ENCODE results near the gene GJD4.

The GJD4 gene

GRCh38 chr10:35606430-35606829 is 1.3 kb downstream of the GJD4 start:
- Histone ChIP-seq H3K9ac (ENCODE audit: low read length) (no peak overlapping the region), H3K27ac (ENCODE audit: low read depth, low read length, poor library complexity, severe bottlenecking) (no peak overlapping the region), H2AFZ (ENCODE audit: low read length) (no peak overlapping the region), H3K27me3 (ENCODE audit: insufficient read depth, low read length) (no peaks in the 10 kb centered on the region), H3K9me3 (ENCODE audit: low read length) (no peaks in the 10 kb centered on the region), H3K4me2 (ENCODE audit: low read length) (no peak overlapping the region), H3K36me3 (ENCODE audit: insufficient read depth, low read length) (no peaks in the 10 kb centered on the region), H4K20me1 (ENCODE audit: insufficient read depth, low read length) (no peaks in the 10 kb centered on the region), H3K9me2 (ENCODE audit: low read depth, low read length) (no peaks in the 10 kb centered on the region), H3K4me1 (ENCODE audit: insufficient read depth, low read length, severe bottlenecking) (no peaks in the 10 kb centered on the region), H3K4me3 (ENCODE audit: low read depth, low read length, poor library complexity, severe bottlenecking) (no peak overlapping the region), H3K79me2 (ENCODE audit: insufficient read depth, low read length) (no peaks in the 10 kb centered on the region), H3F3A (ENCODE audit: insufficient read depth, low read length) (no peaks in the 10 kb centered on the region)
- TF ChIP-seq CTCF (IDR thresholded peaks at IDR 0.05; ENCODE audit: low read length) (no peak), EZH2 (IDR thresholded peaks at IDR 0.05; ENCODE audit: borderline replicate concordance, low read length) (no peak)

- H3K4me3 ChIP-seq (ENCODE audit: low read depth, low read length, poor library complexity, severe bottlenecking), result no peak overlapping the region
- H3K36me3 ChIP-seq (ENCODE audit: insufficient read depth, low read length), result no peaks in the 10 kb centered on the region
- no peaks in the 10 kb centered on the region for H3K4me1 ChIP-seq (ENCODE audit: insufficient read depth, low read length, severe bottlenecking)
- H3K27me3 ChIP-seq (ENCODE audit: insufficient read depth, low read length), result no peaks in the 10 kb centered on the region
- no peaks in the 10 kb centered on the region for H3K79me2 ChIP-seq (ENCODE audit: insufficient read depth, low read length)
- no peaks in the 10 kb centered on the region for H4K20me1 ChIP-seq (ENCODE audit: insufficient read depth, low read length)
- no peak overlapping the region for H3K27ac ChIP-seq (ENCODE audit: low read depth, low read length, poor library complexity, severe bottlenecking)
- no peak overlapping the region for H2AFZ ChIP-seq (ENCODE audit: low read length)
- H3K4me2 ChIP-seq (ENCODE audit: low read length), result no peak overlapping the region
- TF ChIP-seq EZH2 (IDR thresholded peaks at IDR 0.05; ENCODE audit: borderline replicate concordance, low read length) (no peak), CTCF (IDR thresholded peaks at IDR 0.05; ENCODE audit: low read length) (no peak)
- no peaks in the 10 kb centered on the region for H3F3A ChIP-seq (ENCODE audit: insufficient read depth, low read length)
- H3K9ac ChIP-seq (ENCODE audit: low read length), result no peak overlapping the region
- H3K9me3 ChIP-seq (ENCODE audit: low read length), result no peaks in the 10 kb centered on the region
- no peaks in the 10 kb centered on the region for H3K9me2 ChIP-seq (ENCODE audit: low read depth, low read length)
These were observed 2.6 kb downstream of the GJD4 start for GRCh38 chr10:35607475-35608327.

DNA sequence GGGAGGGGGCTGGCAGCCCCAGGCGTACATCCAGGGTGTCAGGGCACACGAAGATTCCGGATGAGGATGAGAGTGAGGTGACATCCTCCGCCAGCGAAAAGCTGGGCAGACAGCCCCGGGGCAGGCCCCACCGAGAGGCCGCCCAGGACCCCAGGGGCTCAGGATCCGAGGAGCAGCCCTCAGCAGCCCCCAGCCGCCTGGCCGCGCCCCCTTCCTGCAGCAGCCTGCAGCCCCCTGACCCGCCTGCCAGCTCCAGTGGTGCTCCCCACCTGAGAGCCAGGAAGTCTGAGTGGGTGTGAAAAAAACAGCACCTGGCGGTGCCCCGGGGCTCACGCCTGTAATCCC is 3.2 kb downstream of the GJD4 start:
- no peaks in the 10 kb centered on the region for H3K9me3 ChIP-seq (ENCODE audit: low read length)
- no peak overlapping the region for H3K9ac ChIP-seq (ENCODE audit: low read length)
- H3K36me3 ChIP-seq (ENCODE audit: insufficient read depth, low read length), result no peaks in the 10 kb centered on the region
- H4K20me1 ChIP-seq (ENCODE audit: insufficient read depth, low read length), result no peaks in the 10 kb centered on the region
- H3K27ac ChIP-seq (ENCODE audit: low read depth, low read length, poor library complexity, severe bottlenecking), result no peak overlapping the region
- H3K27me3 ChIP-seq (ENCODE audit: insufficient read depth, low read length), result no peaks in the 10 kb centered on the region
- H2AFZ ChIP-seq (ENCODE audit: low read length), result no peak overlapping the region
- no peaks in the 10 kb centered on the region for H3K79me2 ChIP-seq (ENCODE audit: insufficient read depth, low read length)
- no peak overlapping the region for H3K4me3 ChIP-seq (ENCODE audit: low read depth, low read length, poor library complexity, severe bottlenecking)
- H3F3A ChIP-seq (ENCODE audit: insufficient read depth, low read length), result no peaks in the 10 kb centered on the region
- H3K9me2 ChIP-seq (ENCODE audit: low read depth, low read length), result no peaks in the 10 kb centered on the region
- TF ChIP-seq EZH2 (IDR thresholded peaks at IDR 0.05; ENCODE audit: borderline replicate concordance, low read length), result no peak
- TF ChIP-seq CTCF (IDR thresholded peaks at IDR 0.05; ENCODE audit: low read length), result no peak
- H3K4me2 ChIP-seq (ENCODE audit: low read length), result no peak overlapping the region
- H3K4me1 ChIP-seq (ENCODE audit: insufficient read depth, low read length, severe bottlenecking), result no peaks in the 10 kb centered on the region
